ENCODE measurements around the gene WDR17. TPM values are rescaled to one million over a fixed set of nuclear protein-coding genes. Genes with fewer than 3 reads are reported as not detected.

The WDR17 gene
- total RNA-seq = 5.5 TPM

DNA sequence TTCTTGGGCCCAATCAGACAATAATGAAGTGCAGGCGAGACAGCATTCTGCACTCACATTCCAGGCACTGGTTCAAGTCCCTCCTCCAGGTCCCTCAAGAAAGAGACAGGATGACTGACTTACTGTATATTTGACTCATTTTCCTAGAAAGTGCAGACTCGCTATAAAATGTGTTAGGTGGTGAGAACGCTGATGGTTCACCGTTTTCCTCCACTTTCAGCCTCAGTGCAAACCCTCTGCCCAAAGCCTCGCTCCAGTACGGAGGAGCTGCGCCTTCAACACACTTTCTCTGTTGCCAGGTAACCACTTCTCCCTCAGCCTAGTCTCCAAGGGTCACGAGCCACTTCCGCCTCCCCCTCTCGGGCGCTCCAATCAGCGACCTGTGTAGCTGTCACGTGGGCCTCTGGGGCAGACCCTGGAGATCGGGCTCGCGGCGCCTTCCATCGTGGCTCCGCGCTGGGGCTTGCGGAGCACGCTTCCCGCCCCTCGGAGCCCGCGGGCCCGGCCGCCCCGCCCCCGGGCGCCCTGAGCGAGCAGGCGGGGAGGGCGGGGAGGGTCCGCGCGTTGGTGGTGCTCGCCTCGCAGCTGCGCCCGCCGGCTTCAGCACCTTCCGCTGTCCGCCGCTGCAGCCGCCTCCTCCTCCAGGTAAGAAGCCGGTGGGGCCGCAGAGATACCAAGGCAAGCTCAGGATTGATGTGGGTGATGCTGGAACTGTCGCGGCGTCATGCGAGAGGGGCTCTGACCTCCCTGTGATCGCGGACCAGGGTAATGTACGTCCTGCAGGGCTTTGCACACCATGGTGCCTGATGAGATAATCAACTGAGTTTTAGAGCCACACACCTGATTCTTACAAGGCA is at the start of gene WDR17:
TSS of gene WDR17 (plus strand) at position 407 of the 857 bp plus-strand sequence. CDS start 45,740 bp downstream, outside the sequence.
- DNase-seq (ENCODE audit: low spot score) = peak; percentile 85

DNA sequence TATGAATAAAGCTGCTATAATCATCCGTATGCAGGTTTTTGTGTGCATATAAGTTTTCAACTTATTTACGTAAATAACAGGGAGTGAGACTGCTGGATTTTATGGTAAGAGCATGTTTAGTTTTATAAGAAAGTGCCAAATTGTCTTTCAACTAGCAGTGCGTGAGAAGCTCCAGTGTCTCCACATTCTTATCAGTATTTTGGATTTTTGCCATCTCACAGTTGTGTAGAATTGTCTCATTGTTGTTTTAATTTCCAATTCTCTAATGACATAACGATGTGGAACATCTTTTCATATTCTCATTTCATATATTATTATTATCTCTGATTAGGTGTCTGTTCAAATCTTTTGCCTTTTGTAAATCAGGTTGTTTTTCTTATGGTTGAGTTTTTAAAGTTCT is 49.0 kb upstream of the WDR17 start:
- no peak for DNase-seq (ENCODE audit: low spot score)

DNA sequence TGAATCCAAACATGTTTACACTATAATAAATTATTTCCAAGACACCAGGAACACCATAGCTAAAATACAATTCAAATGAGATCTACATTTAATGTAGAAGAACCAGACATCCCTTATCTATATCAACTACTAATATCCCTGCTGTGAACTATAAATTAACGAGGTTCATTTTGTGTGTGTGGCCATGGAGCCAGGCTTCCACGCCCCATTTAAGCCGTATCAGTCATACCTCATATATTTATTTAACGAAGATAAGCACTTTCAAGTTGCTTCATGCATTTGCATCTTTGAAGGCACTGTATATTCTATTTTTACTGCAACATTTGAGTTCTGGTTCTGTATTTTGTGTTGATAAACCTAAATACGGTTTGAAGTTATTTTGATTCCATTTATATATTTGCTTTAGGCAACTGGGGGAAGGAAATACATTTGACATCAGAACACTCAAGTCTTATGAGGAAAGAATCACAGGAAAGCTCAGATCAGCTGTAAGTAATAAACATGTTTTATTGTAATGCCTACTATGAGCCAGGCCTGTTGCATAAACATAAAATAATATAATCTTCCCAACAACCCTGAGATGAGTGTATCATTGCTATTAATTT is 45.1 kb upstream of the WDR17 start:
- no peak for DNase-seq (ENCODE audit: low spot score)

DNA sequence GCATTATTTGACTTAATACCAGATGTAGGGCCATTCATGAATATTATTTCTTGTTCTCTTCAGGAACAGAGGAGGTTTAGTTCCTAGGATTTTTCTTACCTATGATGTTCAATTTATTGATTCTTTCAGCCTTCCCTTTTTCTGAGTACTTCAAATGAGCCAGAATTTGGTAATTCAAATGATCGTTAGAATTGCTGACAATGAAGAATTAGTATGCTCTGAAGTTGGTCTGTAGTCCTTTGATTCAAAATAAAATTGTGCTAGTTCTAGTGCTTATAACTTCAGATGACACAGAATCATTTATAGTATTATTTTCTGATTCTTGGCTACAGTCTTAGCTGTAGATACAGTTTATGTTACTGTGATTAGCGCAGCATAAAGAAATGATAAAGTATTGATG is 35.2 kb upstream of the WDR17 start:
- no peak for DNase-seq (ENCODE audit: low spot score)

DNA sequence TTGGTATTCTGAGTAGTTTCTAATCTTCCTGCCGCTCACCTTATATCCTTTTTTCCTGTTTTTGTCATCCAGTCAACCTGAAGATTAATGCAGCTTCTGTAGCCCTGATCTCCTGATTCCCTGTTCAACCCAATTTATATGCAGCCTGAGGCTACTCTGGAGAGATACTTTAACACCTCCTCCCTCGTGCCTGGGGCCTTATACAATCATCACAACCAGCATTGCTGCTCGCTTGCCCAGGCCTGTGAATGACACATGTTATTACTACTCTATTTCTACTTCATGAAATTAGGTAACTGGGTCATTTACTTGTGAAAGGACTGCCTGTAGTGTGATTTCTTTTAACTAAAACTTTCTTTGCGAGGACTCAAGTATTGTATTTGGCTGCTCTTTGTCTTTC is 33.7 kb upstream of the WDR17 start:
- DNase-seq (ENCODE audit: low spot score) = no peak

DNA sequence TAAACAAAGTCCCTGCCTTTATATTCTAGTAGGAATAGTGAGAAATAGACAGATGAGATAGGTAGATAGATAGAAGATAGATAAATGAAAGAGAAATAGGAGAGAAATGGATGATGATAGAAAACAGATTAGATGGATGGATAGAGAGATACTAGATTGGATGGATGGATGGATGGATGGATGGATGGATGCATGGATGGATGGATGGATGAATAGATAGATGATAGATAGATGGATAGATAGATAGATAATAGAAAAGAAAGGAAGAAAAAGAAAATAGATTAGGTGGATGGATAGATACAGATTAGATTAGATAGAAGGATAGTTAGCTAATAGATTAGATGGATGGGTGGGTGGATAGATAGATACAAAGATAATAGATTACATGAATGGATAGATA is 33.2 kb upstream of the WDR17 start:
- DNase-seq (ENCODE audit: low spot score) = no peak

DNA sequence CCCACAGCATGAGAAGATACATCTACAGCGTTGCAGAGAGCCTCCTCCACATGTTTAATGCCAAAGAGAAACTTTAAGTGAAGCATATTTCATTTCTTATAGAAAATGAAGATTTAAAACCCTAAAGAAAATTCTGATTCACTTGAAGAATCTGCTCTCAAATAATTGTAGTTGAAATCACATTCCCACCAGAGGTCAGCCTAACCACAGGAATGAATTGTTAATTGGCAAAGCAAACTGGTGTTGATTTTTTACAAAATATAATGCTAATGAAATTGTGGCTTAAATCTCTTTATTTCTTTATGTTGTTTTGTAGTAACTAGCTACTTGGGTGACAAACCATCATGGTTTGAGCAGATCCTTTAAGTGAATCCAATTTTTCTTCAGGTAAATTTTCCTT is 31.1 kb upstream of the WDR17 start:
- no peak for DNase-seq (ENCODE audit: low spot score)

DNA sequence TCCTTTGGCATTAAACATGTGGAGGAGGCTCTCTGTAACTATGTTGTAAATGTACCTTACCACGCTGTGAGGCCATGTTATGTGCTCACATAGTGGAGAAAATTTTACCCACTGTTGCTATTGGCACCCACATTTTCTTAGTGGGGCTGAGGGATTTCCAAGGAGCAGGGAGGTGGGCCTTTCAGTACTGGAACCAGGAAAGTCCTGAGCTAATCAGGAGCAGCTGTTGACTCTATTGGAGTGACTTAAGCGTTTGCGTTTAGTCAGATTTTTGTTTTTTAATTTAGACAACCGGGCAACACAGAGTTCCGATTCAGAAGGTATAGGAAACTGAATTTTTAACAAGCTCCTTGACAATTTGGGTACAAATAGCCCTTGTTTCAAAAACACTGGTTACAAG is 30.7 kb upstream of the WDR17 start:
- no peak for DNase-seq (ENCODE audit: low spot score)

DNA sequence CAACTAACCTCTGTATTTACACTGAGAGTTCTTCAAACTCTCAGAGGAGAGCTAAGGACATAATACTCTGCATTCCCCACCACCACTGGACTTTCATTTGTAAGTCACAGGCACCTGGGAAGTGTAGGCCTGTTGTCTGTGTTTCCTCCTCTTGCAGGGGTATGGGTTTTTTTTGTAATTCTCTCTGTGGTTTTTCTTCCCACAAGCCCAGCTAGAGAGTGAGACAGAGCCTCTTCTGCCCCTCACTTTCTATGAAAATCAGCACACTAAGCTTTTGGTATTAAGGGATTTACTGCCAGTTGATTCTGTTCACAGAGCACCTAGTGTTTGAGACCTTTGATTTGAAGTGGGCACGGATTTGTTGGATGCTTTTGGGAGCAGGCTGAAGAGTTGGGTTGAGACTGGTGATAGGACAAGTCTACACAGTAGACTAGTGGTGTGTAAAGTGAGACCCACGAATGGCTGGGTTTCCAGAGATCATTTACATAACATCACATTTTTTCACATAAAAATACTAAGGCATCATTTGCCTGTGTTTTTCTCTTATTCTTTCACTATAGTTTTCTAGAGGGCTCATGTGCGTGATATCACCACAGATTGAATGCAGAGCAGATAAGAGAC is 28.9 kb upstream of the WDR17 start:
- no peak for DNase-seq (ENCODE audit: low spot score)

DNA sequence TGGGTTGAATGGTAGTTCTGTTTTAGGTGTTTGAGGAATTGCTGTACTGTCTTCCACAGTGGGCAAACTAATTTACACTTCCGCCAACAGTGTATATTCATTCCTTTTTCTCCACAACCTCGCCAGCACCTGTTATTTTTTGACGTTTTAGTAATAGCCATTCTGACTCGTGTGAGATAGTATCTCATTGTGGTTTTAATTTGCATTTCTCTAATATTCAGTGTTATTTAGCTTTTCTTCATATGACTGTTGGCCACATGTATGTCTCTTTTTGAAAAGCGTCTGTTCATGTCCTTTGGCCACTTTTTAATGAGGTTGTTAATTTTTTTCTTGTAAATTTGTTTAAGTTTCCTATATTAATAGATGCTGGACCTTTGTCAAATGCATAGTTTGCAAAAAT is 26.9 kb upstream of the WDR17 start:
- DNase-seq (ENCODE audit: low spot score) = no peak

DNA sequence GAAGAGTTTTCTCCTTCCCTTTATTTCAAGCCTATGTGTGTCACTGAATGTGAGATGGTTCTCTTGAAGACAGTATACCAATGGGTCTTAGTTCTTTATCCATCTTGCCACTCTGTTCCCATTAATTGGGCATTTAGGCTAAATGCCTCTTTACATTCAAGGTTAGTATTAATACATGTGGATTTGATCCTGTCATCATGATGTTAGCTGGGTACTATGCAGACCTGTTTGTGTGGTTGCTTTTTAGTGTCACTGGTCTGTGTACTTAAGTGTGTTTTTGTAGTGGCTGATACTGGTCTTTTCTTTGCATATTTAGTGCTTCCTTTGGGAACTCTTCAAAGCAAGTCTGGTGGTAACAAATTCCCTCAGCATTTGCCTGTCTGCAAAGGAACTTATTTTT is 23.4 kb upstream of the WDR17 start:
- DNase-seq (ENCODE audit: low spot score) = no peak

DNA sequence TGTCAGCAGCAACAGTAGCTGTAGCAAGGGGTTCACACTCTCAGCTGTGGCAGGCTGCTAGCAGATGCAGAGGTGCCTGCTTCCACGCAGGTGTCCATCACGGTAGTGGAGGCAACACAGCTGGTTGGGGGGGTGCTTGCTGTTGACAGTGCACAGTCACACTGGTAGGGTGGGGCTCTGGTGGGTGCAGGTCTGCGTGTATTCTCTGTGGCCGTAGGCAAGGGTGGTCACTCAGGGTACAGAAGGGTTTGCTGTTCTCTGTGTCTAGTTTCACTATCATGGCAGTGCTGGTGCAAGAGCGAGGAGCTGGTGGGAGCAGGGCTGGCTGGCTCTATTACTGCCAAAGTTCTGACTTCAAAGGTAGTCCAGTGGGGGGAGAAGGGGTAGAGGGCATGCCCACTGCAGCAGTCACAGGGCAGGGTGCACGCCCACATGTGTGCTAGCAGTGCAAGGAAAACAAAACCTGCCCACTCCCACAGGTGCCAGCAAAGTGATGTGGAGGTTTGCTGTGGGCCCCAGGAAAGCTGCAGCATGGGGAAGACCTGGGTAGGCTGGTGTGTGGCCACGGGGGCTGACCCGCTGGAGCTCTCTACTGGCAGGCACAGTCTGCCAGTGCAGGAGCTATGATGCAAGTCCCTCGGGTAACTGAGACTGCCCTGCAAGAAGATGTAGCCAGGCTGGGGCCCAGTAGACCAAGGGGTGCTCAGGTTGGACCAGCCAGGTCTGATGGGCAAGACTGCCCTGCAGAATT is 21.6 kb upstream of the WDR17 start:
- no peak for DNase-seq (ENCODE audit: low spot score)

DNA sequence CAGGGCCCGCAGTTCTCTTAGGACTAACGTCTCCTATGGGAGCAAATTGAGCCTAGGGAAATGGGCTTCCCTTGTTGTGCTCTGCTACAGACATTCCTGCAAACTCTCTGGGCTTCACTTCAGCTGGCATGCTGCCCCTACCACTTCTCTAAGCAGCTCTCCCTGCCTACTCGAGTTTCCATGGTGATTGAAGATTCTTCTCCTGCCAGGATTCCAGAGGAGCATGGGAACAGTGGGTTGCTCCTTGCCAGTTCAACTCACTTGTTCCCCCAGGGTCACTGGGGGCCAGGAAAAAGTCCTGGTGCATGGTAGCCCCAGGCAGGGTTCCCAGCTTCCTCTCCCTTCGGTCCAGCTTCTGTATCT is 21.1 kb upstream of the WDR17 start:
- DNase-seq (ENCODE audit: low spot score) = no peak

DNA sequence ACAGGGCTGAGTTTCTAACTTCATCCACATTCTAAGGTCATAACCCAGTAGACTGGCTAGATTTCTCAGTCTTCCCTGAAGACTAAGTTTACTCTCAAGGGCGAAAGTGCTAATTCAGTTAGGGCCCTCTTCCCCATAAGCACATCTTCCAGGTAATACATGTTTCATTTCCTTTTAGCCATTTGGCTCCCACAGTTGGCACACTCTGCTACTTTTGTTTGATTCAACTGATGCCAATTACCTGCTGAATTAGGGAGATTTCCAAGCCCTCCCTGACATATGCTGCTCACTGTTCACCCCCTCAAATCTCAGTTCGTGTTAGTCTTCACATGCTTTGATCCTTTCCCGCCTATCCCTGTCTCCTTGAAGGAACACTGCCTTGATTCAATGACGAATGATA is 17.0 kb upstream of the WDR17 start:
- DNase-seq (ENCODE audit: low spot score) = no peak

DNA sequence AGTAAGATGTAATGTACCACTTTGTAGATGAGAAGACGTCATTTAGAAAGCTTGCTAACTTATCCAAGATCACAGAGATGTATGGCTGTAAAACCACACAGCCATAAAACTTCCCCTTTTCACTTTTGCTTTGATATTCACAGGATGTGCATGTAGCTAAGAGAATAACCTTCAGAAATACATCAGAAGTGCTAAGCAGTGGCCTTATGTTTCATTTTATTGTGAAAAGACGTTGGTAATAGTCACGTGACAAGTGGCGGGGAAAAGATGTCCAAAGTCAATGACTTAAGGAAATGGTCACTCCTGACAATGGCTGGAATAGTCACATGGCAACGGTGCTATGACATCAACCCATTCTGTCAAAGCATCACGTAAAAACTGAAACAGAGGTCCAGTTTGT is 12.9 kb upstream of the WDR17 start:
- no peak for DNase-seq (ENCODE audit: low spot score)

DNA sequence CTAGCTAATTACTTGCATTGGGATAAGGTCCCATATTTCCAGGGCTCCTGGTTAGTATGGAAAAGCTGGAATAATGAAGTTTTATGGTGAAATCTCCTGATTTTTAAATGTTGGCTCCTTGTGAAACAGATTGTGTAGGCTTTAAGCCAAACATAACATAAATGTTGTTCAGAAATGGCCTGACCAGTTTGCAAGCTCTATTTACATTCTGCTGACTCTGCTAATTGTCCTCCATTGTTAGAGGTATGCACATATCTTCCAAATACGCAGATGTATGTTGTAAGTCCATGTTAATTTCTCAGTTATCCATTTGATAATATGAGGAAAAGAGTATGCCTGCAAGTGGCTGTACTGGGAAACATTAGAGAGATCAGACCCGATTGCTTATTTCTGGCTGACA is 11.9 kb upstream of the WDR17 start:
- no peak for DNase-seq (ENCODE audit: low spot score)

DNA sequence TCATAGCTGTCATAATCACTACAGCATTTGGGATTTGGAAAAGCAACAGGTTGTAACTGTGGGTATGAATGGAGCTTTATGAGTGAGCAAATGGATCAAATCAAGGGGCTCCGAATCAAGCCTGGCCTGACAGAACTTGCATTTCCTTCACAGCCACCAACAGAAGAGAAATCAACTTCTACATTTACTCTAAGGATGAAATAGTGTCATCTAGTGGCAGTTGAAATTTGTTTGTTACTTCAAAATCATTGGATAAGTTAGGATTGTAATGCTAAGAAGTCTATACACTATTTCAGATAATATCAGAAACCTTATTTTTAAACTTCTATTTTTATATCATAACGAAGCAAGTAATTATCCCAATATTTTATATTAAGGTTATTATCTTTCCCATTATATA is 10.7 kb upstream of the WDR17 start:
- no peak for DNase-seq (ENCODE audit: low spot score)

DNA sequence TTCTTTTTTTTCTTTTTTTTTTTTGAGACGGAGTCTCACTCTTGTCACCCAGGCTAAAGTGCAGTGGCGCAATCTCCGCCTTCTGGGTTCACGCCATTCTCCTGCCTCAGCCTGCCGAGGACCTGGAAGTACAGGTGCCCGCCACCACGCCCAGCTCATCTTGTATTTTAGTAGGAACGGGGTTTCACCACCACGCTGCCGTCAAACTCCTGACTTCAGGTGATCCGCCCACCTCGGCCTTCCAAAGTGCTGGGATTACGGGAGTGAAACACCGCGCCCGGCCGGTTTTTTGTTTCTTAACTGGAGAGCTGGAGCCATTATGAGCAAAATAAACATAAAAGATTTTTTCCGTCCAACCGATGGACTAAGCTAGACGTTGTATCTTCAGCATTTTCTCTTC is 1.9 kb upstream of the WDR17 start:
- no peak for DNase-seq (ENCODE audit: low spot score)

DNA sequence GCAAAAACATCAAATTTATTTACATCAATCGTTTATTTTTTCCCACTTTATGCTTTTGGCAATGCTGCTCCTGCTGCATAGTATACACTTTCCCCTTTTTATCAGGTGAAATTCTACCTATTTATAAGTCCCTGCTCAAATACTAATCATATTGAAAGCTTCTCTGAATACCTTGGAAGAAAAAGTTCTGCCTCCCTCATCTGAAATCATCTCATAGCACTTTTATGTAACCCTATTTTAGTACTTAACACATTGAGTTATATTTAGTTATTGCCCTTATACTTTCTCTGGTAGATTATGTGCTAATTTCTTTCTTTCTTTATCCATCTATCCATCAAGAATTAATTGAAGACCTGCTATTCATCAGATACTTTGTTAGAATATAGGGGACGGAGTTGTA is 1.1 kb upstream of the WDR17 start:
- no peak for DNase-seq (ENCODE audit: low spot score)

DNA sequence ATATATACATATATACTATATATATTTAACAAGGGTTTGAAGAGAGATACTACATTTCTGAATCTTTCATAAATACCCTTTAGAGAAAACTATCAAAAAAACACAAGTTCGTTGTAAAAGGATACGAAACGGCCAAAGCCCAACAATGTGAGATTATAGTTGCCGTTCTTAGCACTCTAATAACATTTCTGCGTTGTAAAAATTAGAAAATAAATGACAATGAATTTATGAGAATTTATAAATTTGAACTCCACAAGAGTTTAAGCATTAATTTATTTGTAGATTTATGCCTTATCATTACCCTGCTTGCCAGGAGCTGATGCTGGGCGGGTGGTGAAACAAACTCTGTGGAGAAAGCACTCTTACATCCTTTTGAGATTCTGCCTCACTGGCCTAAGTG is 1.1 kb downstream of the WDR17 start:
- no peak for DNase-seq (ENCODE audit: low spot score)

DNA sequence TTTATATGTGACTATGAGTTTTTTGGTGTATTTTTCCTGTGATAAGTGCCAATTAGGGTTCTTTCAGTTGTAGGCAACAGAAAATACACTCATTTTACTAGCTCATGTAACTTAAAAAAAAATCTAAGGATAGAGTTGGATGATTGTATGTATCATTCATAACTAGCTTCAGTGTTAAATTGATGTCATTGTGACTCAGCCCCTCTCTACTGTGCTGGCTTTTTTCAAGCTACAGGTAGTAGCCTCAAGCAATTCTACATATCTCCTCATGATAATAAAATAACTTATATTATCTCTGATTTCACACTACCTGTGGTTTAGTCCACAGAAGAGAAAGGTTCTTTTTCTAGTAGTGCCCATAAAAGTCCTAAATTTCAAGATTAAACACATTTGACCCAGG is 11.9 kb downstream of the WDR17 start:
- no peak for DNase-seq (ENCODE audit: low spot score)

DNA sequence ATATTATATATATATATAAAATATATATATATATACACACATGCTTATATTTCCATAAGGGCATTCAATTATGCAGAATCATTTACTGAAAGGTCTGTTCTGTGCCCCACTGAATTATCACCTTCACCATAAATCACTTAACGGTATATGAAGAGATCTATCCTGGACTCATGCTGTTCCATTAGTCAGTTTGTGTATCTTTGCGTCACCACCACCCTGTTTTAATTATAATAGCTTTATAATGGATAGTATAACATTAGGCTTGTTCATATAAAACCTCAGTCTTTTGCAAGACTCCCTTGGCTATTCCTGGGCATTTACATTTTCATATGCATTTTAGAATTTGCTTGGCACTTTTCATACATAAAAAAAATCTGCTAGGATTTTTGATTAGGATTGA is 19.1 kb downstream of the WDR17 start:
- no peak for DNase-seq (ENCODE audit: low spot score)

DNA sequence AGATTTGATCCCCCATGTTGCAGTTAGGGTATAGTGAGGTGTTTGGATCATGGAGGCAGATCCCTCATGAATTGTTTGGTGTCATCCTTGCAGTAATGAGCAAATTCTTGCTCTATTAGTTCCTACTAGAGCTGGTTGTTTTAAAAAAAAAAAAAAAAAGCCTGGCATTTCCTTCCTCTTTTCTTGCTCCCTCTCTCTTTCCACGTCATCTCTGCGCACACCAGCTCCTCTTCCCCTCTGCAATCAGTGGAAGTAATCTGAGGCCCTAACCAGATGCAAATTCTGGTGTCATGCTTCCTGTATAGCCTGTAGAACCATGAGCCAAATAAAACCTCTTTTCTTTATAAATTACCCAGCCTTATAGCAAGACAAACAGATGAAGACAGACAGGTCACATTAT is 24.5 kb downstream of the WDR17 start:
- no peak for DNase-seq (ENCODE audit: low spot score)

Data from ureter (tissue), 1 donor.